GM18526 (cell line): ENCODE measurements around the gene SCN3B.

Experiments used
- POLR2A ChIP-seq: IDR thresholded peaks from 3 replicates; pipeline ENCODE4 v1.6.1; 2011; ENCODE audit not compliant: insufficient read length; ENCODE audit errors: extremely low read depth

The SCN3B gene

GRCh38 chr11:123654566-123655081 lies at the start of gene SCN3B:
Gene SCN3B, minus strand, starts transcription at chr11:123654624. Its CDS starts 823 bp downstream, at chr11:123653801.
- no peak for TF ChIP-seq POLR2A

GRCh38 chr11:123702696-123703095 lies 48.3 kb upstream of the SCN3B start:
- no peak for TF ChIP-seq POLR2A

GRCh38 chr11:123702139-123702538 lies 47.7 kb upstream of the SCN3B start:
- TF ChIP-seq POLR2A = no peak

GRCh38 chr11:123700772-123701171 lies 46.3 kb upstream of the SCN3B start:
- TF ChIP-seq POLR2A = no peak

- no peak for TF ChIP-seq POLR2A
These were observed 44.2 kb upstream of the SCN3B start for GRCh38 chr11:123698546-123699127.

- TF ChIP-seq POLR2A = no peak
These were observed 41.8 kb upstream of the SCN3B start for GRCh38 chr11:123696183-123696582.

GRCh38 chr11:123695231-123695630 lies 40.8 kb upstream of the SCN3B start:
- TF ChIP-seq POLR2A = no peak

GRCh38 chr11:123694551-123694950 lies 40.1 kb upstream of the SCN3B start:
- no peak for TF ChIP-seq POLR2A

- no peak for TF ChIP-seq POLR2A
These were observed 38.5 kb upstream of the SCN3B start for GRCh38 chr11:123692961-123693360.

GRCh38 chr11:123690485-123690884 lies 36.1 kb upstream of the SCN3B start:
- TF ChIP-seq POLR2A = no peak

GRCh38 chr11:123684601-123685000 lies 30.2 kb upstream of the SCN3B start:
- no peak for TF ChIP-seq POLR2A

GRCh38 chr11:123683428-123684170 lies 29.2 kb upstream of the SCN3B start:
- TF ChIP-seq POLR2A = no peak

GRCh38 chr11:123682696-123683410 lies 28.4 kb upstream of the SCN3B start:
- no peak for TF ChIP-seq POLR2A

- TF ChIP-seq POLR2A = no peak
These were observed 26.6 kb upstream of the SCN3B start for GRCh38 chr11:123681030-123681429.

GRCh38 chr11:123678246-123678645 lies 23.8 kb upstream of the SCN3B start:
- no peak for TF ChIP-seq POLR2A

- TF ChIP-seq POLR2A = no peak
These were observed 23.1 kb upstream of the SCN3B start for GRCh38 chr11:123677510-123677909.
